Choroid plexus epithelial cell (primary cell): ENCODE data around the gene KIF1A.

Source experiments
- DNase-seq: peaks from one replicate; pipeline ENCODE4 v3.0.0-alpha.2; 2010; ENCODE audit warnings: low read depth
- H3K4me3 ChIP-seq: 2 replicates; pipeline ENCODE4 v1.5.1; 2011; ENCODE audit warnings: low read depth, mild to moderate bottlenecking, control low read depth, low read length, moderate library complexity
- TF ChIP-seq, protein P1 (sequence below): conservative IDR thresholded peaks from 2 replicates; pipeline ENCODE4 v1.5.1; 2011; ENCODE audit warnings: low read depth, mild to moderate bottlenecking, control low read depth, inconsistent platforms, low read length, moderate library complexity

KIF1A gene

GRCh38 chr2:240745456-240745855 lies 74.6 kb downstream of the KIF1A start:
- H3K4me3 ChIP-seq: no peak overlapping the region
- TF ChIP-seq, protein P1, sequence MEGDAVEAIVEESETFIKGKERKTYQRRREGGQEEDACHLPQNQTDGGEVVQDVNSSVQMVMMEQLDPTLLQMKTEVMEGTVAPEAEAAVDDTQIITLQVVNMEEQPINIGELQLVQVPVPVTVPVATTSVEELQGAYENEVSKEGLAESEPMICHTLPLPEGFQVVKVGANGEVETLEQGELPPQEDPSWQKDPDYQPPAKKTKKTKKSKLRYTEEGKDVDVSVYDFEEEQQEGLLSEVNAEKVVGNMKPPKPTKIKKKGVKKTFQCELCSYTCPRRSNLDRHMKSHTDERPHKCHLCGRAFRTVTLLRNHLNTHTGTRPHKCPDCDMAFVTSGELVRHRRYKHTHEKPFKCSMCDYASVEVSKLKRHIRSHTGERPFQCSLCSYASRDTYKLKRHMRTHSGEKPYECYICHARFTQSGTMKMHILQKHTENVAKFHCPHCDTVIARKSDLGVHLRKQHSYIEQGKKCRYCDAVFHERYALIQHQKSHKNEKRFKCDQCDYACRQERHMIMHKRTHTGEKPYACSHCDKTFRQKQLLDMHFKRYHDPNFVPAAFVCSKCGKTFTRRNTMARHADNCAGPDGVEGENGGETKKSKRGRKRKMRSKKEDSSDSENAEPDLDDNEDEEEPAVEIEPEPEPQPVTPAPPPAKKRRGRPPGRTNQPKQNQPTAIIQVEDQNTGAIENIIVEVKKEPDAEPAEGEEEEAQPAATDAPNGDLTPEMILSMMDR: no peak
- no peak for DNase-seq

DNA sequence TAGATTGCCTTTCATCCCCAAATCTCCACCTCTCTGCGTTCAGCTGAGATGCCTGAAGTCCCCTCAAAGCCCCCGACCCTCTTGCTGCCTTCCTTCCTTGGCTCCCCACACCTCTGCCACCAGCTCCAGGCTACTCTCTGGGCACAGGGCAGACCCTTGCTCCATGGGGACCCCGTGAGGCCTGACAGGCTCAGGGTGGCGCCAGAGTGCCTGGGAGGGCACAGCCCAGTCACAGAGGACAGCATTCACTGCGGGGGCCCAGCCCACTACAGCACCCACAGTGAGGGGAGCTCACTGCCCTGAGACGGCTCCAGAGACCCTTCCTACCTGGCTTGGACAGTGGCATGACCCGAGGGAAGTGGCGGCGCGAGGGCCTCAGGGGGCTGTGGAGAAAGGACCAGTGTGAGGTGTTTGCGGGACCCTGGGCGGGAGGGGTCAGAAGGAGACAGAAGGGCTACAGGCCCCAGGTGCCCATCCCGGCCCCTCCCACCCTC lies 77.4 kb downstream of the KIF1A start:
- no peak for DNase-seq
- no peak overlapping the region for H3K4me3 ChIP-seq
- TF ChIP-seq, protein P1: no peak

DNA sequence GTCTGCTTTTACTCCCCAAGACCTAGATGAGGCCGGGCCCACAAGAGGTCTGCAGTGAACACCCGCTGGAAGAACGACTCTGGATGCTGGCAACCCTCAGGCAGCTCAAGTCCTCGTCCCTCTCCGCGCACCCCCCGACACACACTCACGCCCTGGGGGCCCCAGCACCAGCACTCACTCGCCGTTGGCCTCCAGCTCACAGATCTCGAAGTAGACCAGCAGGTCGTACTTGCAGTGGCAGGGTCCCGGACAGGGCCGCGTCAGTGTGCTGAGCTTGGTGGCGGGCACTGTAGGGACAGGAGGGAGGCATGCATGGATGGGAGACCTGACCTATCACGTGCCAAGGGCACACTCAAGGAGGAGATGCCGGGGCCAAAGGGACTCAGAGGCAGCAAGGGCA lies 78.9 kb downstream of the KIF1A start:
- H3K4me3 ChIP-seq: no peak overlapping the region
- TF ChIP-seq, protein P1: no peak
- no peak for DNase-seq

DNA sequence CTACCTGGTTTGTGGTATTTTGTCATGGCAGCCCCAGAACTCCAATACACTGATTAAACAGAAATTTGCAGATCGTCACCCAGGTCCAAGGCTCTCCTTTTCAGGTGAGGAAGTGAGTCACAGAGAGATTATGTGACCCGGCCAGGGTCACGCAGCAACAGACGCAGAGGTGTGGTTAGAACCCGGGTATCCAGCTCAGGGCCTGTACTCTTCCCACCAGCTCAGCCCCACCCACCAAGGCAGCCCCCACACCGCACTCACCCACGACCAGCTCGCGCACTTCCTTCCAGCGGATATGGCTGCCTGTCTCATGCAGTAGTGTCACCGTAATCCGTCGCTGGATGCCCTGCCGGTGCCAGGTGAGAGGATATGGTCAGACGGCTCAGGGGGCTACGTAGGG lies 80.2 kb downstream of the KIF1A start:
- no peak overlapping the region for H3K4me3 ChIP-seq
- DNase-seq: no peak
- TF ChIP-seq, protein P1: no peak

GRCh38 chr2:240737958-240738357 lies 82.1 kb downstream of the KIF1A start:
- TF ChIP-seq, protein P1: no peak
- DNase-seq: no peak
- H3K4me3 ChIP-seq: no peak overlapping the region

DNA sequence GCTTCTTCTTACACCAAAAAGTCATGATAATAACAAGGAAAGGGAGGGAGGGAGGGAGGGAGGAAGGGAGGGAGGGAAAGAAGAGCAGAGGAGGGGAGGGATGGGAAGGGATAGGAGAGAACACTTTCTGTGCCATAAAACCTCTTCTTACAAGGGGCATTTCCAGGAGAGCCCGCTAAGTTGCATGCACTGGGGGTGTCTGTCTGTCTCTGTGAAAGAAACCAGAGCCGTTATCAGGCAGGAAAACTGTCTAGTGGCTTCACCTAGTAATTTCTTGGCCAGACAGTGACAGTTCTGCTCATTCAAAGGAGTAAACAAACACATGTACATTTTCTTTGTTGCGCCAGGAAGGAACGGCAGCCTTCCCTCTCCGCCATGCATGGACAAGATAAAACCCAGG lies 82.5 kb downstream of the KIF1A start:
- no peak overlapping the region for H3K4me3 ChIP-seq
- TF ChIP-seq, protein P1: no peak
- DNase-seq: no peak
